ENCODE measurements around the gene FES.
"Not testable (repeated sequence)": the region's sequence is repeated elsewhere in the genome, so short reads cannot be mapped to it uniquely, and the experiment has no call there.

Gene FES

GRCh38 chr15:90893175-90894090, 9.1 kb downstream of the FES start:
- DNase-seq, result no peak

- DNase-seq, result peak; percentile 73
Observed at GRCh38 chr15:90895571-90896117, 11.3 kb downstream of the FES start.

GRCh38 chr15:90897131-90897655, 12.9 kb downstream of the FES start:
- not testable (repeated sequence) for DNase-seq

GRCh38 chr15:90901175-90902039, 17.1 kb downstream of the FES start:
- peak; percentile 99 for DNase-seq

- DNase-seq, result peak; percentile 79
Observed at GRCh38 chr15:90902040-90902839, 17.9 kb downstream of the FES start.

GRCh38 chr15:90902840-90903732, 18.8 kb downstream of the FES start, which contains the start of gene MAN2A2:
Gene MAN2A2, plus strand, starts transcription at chr15:90903302. Its CDS starts 906 bp downstream, at chr15:90904208.
- DNase-seq, result peak; percentile 96

GRCh38 chr15:90903733-90904536, 19.6 kb downstream of the FES start:
- DNase-seq, result peak; percentile 81

GRCh38 chr15:90904746-90905145, 20.4 kb downstream of the FES start:
- DNase-seq, result no peak

- no peak for DNase-seq
Observed at GRCh38 chr15:90905306-90906180, 21.2 kb downstream of the FES start.

- no peak for DNase-seq
Observed at GRCh38 chr15:90906181-90906849, 22.0 kb downstream of the FES start.

- DNase-seq, result no peak
Observed at GRCh38 chr15:90907051-90907660, 22.9 kb downstream of the FES start.

- no peak for DNase-seq
Observed at GRCh38 chr15:90907838-90908507, 23.7 kb downstream of the FES start.

- DNase-seq, result not testable (repeated sequence)
Observed at GRCh38 chr15:90909449-90909848, 25.1 kb downstream of the FES start.

- DNase-seq, result no peak
Observed at GRCh38 chr15:90909976-90910375, 25.7 kb downstream of the FES start.

GRCh38 chr15:90910441-90911301, 26.4 kb downstream of the FES start:
- no peak for DNase-seq

- DNase-seq, result no peak
Observed at GRCh38 chr15:90911302-90911623, 27.0 kb downstream of the FES start.

Measured in hematopoietic multipotent progenitor cell treated with erythropoietin and hydrocortisone succinate and interleukin-3 and kit ligand, for 6 days (in vitro differentiated cells).